Stimulated activated CD4-positive, alpha-beta T cell treated with anti-CD3 and anti-CD28 coated beads, Interleukin-2, amount 100 ng/mL, for 4 hours (primary cell): Measurements from ENCODE around the gene MYO5C.
A peak's percentile ranks its signal among the peaks of the same experiment; 100 is the strongest.
"Not testable (repeated sequence)": the region's sequence is repeated elsewhere in the genome, so short reads cannot be mapped to it uniquely, and the experiment has no call there.

ENCODE experiments used
- DNase-seq: peaks from one replicate; pipeline ENCODE4 v3.0.0-alpha.2; 2020; ENCODE audit warnings: low read depth

The MYO5C gene

GRCh38 chr15:52204657-52205056 lies 90.9 kb downstream of the MYO5C start:
- no peak for DNase-seq

- DNase-seq, result no peak
Observed at GRCh38 chr15:52200831-52201365, 94.7 kb downstream of the MYO5C start.

GRCh38 chr15:52199271-52199670 lies 96.3 kb downstream of the MYO5C start:
- no peak for DNase-seq

GRCh38 chr15:52196891-52197290 lies 98.7 kb downstream of the MYO5C start:
- no peak for DNase-seq

GRCh38 chr15:52193791-52194190 lies 101.8 kb downstream of the MYO5C start:
- no peak for DNase-seq

GRCh38 chr15:52193321-52193720 lies 102.3 kb downstream of the MYO5C start:
- no peak for DNase-seq

- DNase-seq, result no peak
Observed at GRCh38 chr15:52191207-52191606, 104.4 kb downstream of the MYO5C start, which contains the start of gene GNB5. Gene GNB5 (minus strand): TSS chr15:52191392. CDS start chr15:52184676, 6,716 bp downstream.

GRCh38 chr15:52186651-52187486 lies 108.7 kb downstream of the MYO5C start:
- DNase-seq, result no peak

GRCh38 chr15:52185151-52185561 lies 110.4 kb downstream of the MYO5C start:
- DNase-seq, result no peak

- DNase-seq, result no peak
Observed at GRCh38 chr15:52184721-52185120, 110.9 kb downstream of the MYO5C start.

- no peak for DNase-seq
Observed at GRCh38 chr15:52183562-52184173, 111.9 kb downstream of the MYO5C start.

- DNase-seq, result no peak
Observed at GRCh38 chr15:52181938-52182780, 113.4 kb downstream of the MYO5C start.

- DNase-seq, result no peak
Observed at GRCh38 chr15:52180851-52181450, 114.7 kb downstream of the MYO5C start.

GRCh38 chr15:52180196-52180835 lies 115.3 kb downstream of the MYO5C start:
- DNase-seq, result peak; percentile 9

GRCh38 chr15:52179278-52180195 lies 116.1 kb downstream of the MYO5C start:
- peak; percentile 80 for DNase-seq

- DNase-seq, result no peak
Observed at GRCh38 chr15:52178765-52179164, 116.8 kb downstream of the MYO5C start.

- no peak for DNase-seq
Observed at GRCh38 chr15:52172869-52173268, 122.7 kb downstream of the MYO5C start.

GRCh38 chr15:52171807-52172206 lies 123.8 kb downstream of the MYO5C start:
- no peak for DNase-seq

- no peak for DNase-seq
Observed at GRCh38 chr15:52171386-52171785, 124.2 kb downstream of the MYO5C start.

- DNase-seq, result not testable (repeated sequence)
Observed at GRCh38 chr15:52170199-52170598, 125.4 kb downstream of the MYO5C start.
